HEK293 (cell line): ENCODE results near the gene IFT172.

ENCODE experiments used
- GFI1B ChIP-seq: fragments of 450-650 bp; formaldehyde crosslinking; IDR thresholded peaks from 2 replicates; pipeline ENCODE4 v1.5.1; 2016; ENCODE audit warnings: missing biosample characterization, missing genetic modification characterization
- GLIS1 ChIP-seq: fragments of 450-650 bp; formaldehyde crosslinking; IDR thresholded peaks from 2 replicates; pipeline ENCODE4 v1.5.1; 2016; ENCODE audit warnings: missing biosample characterization, missing genetic modification characterization
- KLF10 ChIP-seq: fragments of 450-650 bp; IDR thresholded peaks from 2 replicates; pipeline ENCODE4 v1.5.1; 2018; ENCODE audit warnings: missing biosample characterization, mild to moderate bottlenecking, missing genetic modification characterization
- SCRT1 ChIP-seq: fragments of 450-650 bp; formaldehyde crosslinking; IDR thresholded peaks from 2 replicates; pipeline ENCODE4 v1.5.1; 2016; ENCODE audit warnings: missing biosample characterization, missing genetic modification characterization, borderline replicate concordance
- SP2 ChIP-seq: fragments of 450-650 bp; formaldehyde crosslinking; IDR thresholded peaks from 2 replicates; pipeline ENCODE4 v1.5.1; 2016; ENCODE audit warnings: missing biosample characterization, missing genetic modification characterization
- SP7 ChIP-seq: fragments of 450-650 bp; formaldehyde crosslinking; IDR thresholded peaks from 2 replicates; pipeline ENCODE4 v1.5.1; 2016; ENCODE audit warnings: missing biosample characterization, missing genetic modification characterization
- WT1 ChIP-seq: fragments of 450-650 bp; formaldehyde crosslinking; IDR thresholded peaks from 2 replicates; pipeline ENCODE4 v1.5.1; 2016; ENCODE audit warnings: missing biosample characterization, missing genetic modification characterization
- ZNF16 ChIP-seq: fragments of 450-650 bp; formaldehyde crosslinking; IDR thresholded peaks from 2 replicates; pipeline ENCODE4 v1.5.1; 2016; ENCODE audit warnings: low read depth, missing biosample characterization, missing genetic modification characterization
- ZNF2 ChIP-seq: fragments of 450-650 bp; formaldehyde crosslinking; IDR thresholded peaks from 2 replicates; pipeline ENCODE4 v1.5.1; 2016; ENCODE audit warnings: missing biosample characterization, missing genetic modification characterization
- ZNF223 ChIP-seq: fragments of 450-650 bp; formaldehyde crosslinking; IDR thresholded peaks from 2 replicates; pipeline ENCODE4 v1.5.1; 2016; ENCODE audit warnings: missing biosample characterization, missing genetic modification characterization
- ZNF37A ChIP-seq: fragments of 450-650 bp; IDR thresholded peaks from 2 replicates; pipeline ENCODE4 v1.5.1; 2018; ENCODE audit warnings: missing biosample characterization, missing genetic modification characterization
- ZNF423 ChIP-seq: fragments of 450-650 bp; formaldehyde crosslinking; IDR thresholded peaks from 2 replicates; pipeline ENCODE4 v1.5.1; 2016; ENCODE audit warnings: missing biosample characterization, missing genetic modification characterization
- ZNF510 ChIP-seq: fragments of 450-650 bp; formaldehyde crosslinking; IDR thresholded peaks from 2 replicates; pipeline ENCODE4 v1.5.1; 2018; ENCODE audit warnings: mild to moderate bottlenecking, missing genetic modification characterization, missing biosample characterization; ENCODE audit not compliant: insufficient replicate concordance
- ZNF548 ChIP-seq: fragments of 450-650 bp; formaldehyde crosslinking; IDR thresholded peaks from 2 replicates; pipeline ENCODE4 v1.5.1; 2016; ENCODE audit warnings: missing biosample characterization, missing genetic modification characterization
- ZNF555 ChIP-seq: fragments of 450-650 bp; formaldehyde crosslinking; conservative IDR thresholded peaks from 2 replicates; pipeline ENCODE4 v1.5.1; 2017; ENCODE audit warnings: missing biosample characterization, mild to moderate bottlenecking, missing genetic modification characterization, inconsistent platforms
- ZNF580 ChIP-seq: fragments of 450-650 bp; formaldehyde crosslinking; IDR thresholded peaks from 2 replicates; pipeline ENCODE4 v1.5.1; 2016; ENCODE audit warnings: missing biosample characterization, missing genetic modification characterization
- ZNF610 ChIP-seq: fragments of 450-650 bp; formaldehyde crosslinking; IDR thresholded peaks from 2 replicates; pipeline ENCODE4 v1.5.1; 2016; ENCODE audit warnings: missing biosample characterization, missing genetic modification characterization, borderline replicate concordance
- ZNF629 ChIP-seq: fragments of 450-650 bp; formaldehyde crosslinking; IDR thresholded peaks from 2 replicates; pipeline ENCODE4 v1.5.1; 2017; ENCODE audit warnings: missing biosample characterization, missing genetic modification characterization
- ZNF660 ChIP-seq: fragments of 450-650 bp; IDR thresholded peaks from 2 replicates; pipeline ENCODE4 v1.5.1; 2018; ENCODE audit warnings: missing biosample characterization, mild to moderate bottlenecking, missing genetic modification characterization
- ZNF692 ChIP-seq: fragments of 450-650 bp; formaldehyde crosslinking; IDR thresholded peaks from 2 replicates; pipeline ENCODE4 v1.5.1; 2016; ENCODE audit warnings: missing biosample characterization, missing genetic modification characterization
- ZNF785 ChIP-seq: fragments of 450-650 bp; formaldehyde crosslinking; IDR thresholded peaks from 2 replicates; pipeline ENCODE4 v1.5.1; 2016; ENCODE audit warnings: missing biosample characterization, missing genetic modification characterization
- ZNF843 ChIP-seq: fragments of 450-650 bp; formaldehyde crosslinking; IDR thresholded peaks from 2 replicates; pipeline ENCODE4 v1.5.1; 2016; ENCODE audit warnings: missing biosample characterization, missing genetic modification characterization
- TF ChIP-seq, protein P1 (sequence below): fragments of 450-650 bp; formaldehyde crosslinking; IDR thresholded peaks from 2 replicates; pipeline ENCODE4 v1.5.1; 2017; ENCODE audit warnings: missing biosample characterization, missing genetic modification characterization
- TF ChIP-seq, protein P2 (sequence below): fragments of 450-650 bp; formaldehyde crosslinking; IDR thresholded peaks from 2 replicates; pipeline ENCODE4 v1.5.1; 2016; ENCODE audit warnings: missing biosample characterization, missing genetic modification characterization
- TF ChIP-seq, protein P3 (sequence below): fragments of 450-650 bp; formaldehyde crosslinking; conservative IDR thresholded peaks from 2 replicates; pipeline ENCODE4 v1.5.1; 2016; ENCODE audit warnings: low read depth, missing biosample characterization, missing genetic modification characterization
- TF ChIP-seq, protein P4 (sequence below): fragments of 450-650 bp; formaldehyde crosslinking; IDR thresholded peaks from 2 replicates; pipeline ENCODE4 v1.5.1; 2016; ENCODE audit warnings: missing biosample characterization, missing genetic modification characterization

IFT172 gene

GRCh38 chr2:27489498-27490397 lies at the start of gene IFT172 (continued):
- TF ChIP-seq ZNF580 (tag by site-specific recombination) (no peak), ZNF610 (tag by site-specific recombination) (no peak), KLF10 (tag by site-specific recombination) (no peak), ZNF843 (tag by site-specific recombination) (no peak), ZNF423 (no peak), GLIS1 (tag by site-specific recombination) (peak; percentile 32), SP7 (tag by site-specific recombination) (peak; percentile 38; the same call in 1 of the 2 replicates), GFI1B (tag by site-specific recombination) (no peak), ZNF223 (tag by site-specific recombination) (no peak), ZNF16 (no peak), SP2 (tag by site-specific recombination) (peak; percentile 91), ZNF660 (tag by site-specific recombination) (no peak), ZNF785 (tag by site-specific recombination) (no peak), ZNF555 (tag by site-specific recombination) (no peak), ZNF2 (tag by site-specific recombination) (no peak), ZNF629 (peak; percentile 92), WT1 (tag by site-specific recombination) (no peak; the same call in 1 of the 2 replicates), ZNF692 (tag by site-specific recombination) (no peak), ZNF37A (tag by site-specific recombination) (no peak), SCRT1 (tag by site-specific recombination) (peak; percentile 72; the same call in 1 of the 2 replicates), ZNF548 (tag by site-specific recombination) (no peak), ZNF510 (tag by site-specific recombination) (no peak)
- TF ChIP-seq, protein P1, sequence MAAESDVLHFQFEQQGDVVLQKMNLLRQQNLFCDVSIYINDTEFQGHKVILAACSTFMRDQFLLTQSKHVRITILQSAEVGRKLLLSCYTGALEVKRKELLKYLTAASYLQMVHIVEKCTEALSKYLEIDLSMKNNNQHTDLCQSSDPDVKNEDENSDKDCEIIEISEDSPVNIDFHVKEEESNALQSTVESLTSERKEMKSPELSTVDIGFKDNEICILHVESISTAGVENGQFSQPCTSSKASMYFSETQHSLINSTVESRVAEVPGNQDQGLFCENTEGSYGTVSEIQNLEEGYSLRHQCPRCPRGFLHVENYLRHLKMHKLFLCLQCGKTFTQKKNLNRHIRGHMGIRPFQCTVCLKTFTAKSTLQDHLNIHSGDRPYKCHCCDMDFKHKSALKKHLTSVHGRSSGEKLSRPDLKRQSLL (tag by site-specific recombination): no peak
- TF ChIP-seq, protein P2, sequence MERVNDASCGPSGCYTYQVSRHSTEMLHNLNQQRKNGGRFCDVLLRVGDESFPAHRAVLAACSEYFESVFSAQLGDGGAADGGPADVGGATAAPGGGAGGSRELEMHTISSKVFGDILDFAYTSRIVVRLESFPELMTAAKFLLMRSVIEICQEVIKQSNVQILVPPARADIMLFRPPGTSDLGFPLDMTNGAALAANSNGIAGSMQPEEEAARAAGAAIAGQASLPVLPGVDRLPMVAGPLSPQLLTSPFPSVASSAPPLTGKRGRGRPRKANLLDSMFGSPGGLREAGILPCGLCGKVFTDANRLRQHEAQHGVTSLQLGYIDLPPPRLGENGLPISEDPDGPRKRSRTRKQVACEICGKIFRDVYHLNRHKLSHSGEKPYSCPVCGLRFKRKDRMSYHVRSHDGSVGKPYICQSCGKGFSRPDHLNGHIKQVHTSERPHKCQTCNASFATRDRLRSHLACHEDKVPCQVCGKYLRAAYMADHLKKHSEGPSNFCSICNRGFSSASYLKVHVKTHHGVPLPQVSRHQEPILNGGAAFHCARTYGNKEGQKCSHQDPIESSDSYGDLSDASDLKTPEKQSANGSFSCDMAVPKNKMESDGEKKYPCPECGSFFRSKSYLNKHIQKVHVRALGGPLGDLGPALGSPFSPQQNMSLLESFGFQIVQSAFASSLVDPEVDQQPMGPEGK (tag by site-specific recombination): no peak
- TF ChIP-seq, protein P3, sequence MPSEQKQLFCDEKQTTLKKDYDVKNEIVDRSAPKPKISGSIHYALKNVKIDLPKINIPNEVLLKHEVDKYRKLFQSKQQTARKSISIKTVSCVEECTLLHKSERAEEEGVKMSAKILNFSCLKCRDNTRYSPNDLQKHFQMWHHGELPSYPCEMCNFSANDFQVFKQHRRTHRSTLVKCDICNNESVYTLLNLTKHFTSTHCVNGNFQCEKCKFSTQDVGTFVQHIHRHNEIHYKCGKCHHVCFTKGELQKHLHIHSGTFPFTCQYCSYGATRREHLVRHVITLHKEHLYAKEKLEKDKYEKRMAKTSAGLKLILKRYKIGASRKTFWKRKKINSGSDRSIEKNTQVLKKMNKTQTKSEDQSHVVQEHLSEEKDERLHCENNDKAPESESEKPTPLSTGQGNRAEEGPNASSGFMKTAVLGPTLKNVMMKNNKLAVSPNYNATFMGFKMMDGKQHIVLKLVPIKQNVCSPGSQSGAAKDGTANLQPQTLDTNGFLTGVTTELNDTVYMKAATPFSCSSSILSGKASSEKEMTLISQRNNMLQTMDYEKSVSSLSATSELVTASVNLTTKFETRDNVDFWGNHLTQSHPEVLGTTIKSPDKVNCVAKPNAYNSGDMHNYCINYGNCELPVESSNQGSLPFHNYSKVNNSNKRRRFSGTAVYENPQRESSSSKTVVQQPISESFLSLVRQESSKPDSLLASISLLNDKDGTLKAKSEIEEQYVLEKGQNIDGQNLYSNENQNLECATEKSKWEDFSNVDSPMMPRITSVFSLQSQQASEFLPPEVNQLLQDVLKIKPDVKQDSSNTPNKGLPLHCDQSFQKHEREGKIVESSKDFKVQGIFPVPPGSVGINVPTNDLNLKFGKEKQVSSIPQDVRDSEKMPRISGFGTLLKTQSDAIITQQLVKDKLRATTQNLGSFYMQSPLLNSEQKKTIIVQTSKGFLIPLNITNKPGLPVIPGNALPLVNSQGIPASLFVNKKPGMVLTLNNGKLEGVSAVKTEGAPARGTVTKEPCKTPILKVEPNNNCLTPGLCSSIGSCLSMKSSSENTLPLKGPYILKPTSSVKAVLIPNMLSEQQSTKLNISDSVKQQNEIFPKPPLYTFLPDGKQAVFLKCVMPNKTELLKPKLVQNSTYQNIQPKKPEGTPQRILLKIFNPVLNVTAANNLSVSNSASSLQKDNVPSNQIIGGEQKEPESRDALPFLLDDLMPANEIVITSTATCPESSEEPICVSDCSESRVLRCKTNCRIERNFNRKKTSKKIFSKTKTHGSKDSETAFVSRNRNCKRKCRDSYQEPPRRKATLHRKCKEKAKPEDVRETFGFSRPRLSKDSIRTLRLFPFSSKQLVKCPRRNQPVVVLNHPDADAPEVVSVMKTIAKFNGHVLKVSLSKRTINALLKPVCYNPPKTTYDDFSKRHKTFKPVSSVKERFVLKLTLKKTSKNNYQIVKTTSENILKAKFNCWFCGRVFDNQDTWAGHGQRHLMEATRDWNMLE (tag by site-specific recombination): no peak
- TF ChIP-seq, protein P4, sequence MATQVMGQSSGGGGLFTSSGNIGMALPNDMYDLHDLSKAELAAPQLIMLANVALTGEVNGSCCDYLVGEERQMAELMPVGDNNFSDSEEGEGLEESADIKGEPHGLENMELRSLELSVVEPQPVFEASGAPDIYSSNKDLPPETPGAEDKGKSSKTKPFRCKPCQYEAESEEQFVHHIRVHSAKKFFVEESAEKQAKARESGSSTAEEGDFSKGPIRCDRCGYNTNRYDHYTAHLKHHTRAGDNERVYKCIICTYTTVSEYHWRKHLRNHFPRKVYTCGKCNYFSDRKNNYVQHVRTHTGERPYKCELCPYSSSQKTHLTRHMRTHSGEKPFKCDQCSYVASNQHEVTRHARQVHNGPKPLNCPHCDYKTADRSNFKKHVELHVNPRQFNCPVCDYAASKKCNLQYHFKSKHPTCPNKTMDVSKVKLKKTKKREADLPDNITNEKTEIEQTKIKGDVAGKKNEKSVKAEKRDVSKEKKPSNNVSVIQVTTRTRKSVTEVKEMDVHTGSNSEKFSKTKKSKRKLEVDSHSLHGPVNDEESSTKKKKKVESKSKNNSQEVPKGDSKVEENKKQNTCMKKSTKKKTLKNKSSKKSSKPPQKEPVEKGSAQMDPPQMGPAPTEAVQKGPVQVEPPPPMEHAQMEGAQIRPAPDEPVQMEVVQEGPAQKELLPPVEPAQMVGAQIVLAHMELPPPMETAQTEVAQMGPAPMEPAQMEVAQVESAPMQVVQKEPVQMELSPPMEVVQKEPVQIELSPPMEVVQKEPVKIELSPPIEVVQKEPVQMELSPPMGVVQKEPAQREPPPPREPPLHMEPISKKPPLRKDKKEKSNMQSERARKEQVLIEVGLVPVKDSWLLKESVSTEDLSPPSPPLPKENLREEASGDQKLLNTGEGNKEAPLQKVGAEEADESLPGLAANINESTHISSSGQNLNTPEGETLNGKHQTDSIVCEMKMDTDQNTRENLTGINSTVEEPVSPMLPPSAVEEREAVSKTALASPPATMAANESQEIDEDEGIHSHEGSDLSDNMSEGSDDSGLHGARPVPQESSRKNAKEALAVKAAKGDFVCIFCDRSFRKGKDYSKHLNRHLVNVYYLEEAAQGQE: no peak
